ENCODE results near the gene BCAT1. TPM values are rescaled to one million over a fixed set of nuclear protein-coding genes. Genes with fewer than 3 reads are reported as not detected.
"Not testable (repeated sequence)": the region's sequence is repeated elsewhere in the genome, so short reads cannot be mapped to it uniquely, and the experiment has no call there.

Gene BCAT1
- total RNA-seq, 1 experiment from 2014 or later: 32.8 TPM

DNA sequence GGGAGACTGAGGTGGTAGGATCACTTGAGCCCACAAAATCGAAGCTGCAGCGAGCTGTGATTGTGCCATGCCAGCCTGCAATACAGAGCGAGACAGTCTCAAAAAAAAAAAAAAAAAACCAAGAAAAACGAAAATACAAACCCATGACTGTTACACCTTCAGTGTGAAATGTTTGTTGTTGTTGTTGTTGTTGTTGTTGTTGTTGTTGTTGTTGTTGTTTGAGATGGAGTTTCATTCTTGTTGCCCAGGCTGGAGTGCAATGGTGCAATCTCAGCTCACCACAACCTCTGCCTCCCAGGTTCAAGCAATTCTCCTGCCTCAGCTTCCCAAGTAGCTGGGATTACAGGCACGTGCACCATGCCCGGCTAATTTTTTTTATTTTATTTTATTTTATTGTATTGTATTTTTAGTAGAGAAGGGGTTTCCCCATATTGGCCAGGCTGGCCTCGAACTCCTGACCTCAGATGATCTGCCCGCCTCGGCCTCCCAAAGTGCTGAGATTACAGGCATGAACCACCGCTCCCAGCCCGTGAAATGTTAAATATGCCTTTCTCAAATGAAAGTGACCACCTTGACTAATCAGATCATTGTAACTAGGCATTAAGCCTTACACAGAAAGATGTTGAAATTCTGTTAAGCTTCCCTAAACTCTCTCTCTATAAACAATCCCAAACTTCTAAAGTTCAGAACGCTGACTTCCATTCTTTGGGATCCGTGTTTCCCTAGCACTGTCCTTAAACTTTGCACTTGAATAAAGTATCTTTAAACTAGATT lies 20.2 kb downstream of the BCAT1 start:
- DNase-seq (ENCODE audit: low spot score): not testable (repeated sequence)

DNA sequence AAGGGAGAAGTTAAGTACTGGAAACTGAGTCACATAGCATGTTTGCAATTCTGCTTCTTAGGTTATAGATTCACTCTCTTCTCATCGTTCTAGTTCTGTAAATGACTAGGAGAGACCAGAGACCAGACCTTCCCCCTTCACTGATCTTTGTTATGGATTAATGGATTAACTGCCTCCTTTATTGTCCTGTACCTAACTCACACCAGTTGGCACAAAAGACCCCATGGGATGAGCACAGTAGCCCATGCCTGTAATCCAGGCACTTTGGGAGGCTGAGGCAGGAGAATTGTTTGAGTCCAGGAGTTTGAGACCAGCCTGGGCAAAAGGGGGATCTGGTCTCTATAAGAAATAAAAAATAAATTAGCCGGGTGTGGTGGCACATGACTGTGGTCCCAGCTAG lies 20.8 kb downstream of the BCAT1 start:
- DNase-seq (ENCODE audit: low spot score): no peak

DNA sequence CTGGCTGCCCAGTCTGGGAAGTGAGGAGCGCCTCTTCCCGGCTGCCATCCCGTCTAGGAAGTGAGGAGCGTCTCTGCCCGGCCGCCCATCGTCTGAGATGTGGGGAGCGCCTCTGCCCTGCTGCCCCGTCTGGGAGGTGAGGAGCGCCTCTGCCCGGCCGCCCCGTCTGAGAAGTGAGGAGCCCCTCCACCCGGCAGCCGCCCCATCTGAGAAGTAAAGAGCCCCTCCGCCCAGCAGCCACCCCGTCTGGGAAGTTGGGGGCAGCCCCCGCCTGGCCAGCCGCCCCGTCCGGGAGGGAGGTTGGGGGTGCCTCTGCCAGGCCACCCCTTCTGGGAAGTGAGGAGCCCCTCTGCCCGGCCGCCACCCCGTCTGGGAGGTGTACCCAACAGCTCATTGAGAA lies 22.8 kb downstream of the BCAT1 start:
- DNase-seq (ENCODE audit: low spot score): not testable (repeated sequence)

DNA sequence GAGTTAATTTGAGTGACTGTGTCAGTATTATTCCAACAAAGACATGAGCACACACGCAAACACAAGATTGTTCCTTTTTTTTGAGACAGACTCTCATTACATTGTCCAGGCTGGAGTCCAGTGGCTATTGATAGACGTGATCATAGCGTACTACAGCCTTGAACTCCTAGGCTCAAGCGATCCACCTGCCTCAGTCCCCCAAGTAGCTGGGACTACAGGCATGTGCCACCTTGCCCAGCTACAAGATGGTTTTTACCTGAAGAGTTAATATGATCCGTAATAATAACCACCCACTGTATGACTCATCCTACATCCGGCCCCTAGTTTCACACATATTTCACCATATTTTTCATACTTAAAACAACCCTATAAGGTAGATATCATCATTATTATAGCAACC lies 26.8 kb downstream of the BCAT1 start:
- DNase-seq (ENCODE audit: low spot score): no peak

DNA sequence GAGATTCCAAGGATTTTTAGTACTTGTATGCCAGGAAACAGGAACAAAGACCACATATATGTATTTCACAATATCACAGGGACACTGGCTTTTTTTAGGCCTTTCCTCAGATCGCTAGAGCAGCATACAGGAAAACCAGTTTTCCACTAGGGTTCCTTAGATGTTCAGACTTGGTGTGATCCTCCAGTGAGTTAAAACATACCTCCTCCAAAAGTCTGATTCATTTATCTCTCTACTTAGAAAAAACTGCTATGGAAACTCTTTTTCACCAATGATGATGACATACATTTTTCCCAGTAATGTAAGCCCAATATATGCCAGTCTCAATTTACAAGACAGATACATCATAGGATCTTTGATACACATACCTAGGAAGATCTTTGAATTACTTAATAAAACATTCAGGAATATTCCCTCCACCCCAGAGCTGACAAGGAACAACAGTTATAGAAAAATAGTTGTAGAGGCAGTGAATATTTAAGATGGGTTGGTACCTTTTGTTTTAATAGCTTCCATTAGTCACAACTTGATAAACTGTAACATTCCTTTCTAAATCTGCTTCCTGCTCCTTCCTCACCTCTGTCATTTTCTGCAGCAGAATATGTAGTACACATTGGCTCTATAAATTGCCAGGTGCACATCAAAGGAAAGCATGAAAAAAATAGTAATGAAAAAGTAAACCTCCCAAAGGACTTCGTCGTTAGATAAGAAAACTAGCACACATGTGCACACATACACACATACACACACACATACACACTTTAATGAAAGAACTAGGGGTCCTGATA lies 27.5 kb downstream of the BCAT1 start:
- DNase-seq (ENCODE audit: low spot score): no peak

DNA sequence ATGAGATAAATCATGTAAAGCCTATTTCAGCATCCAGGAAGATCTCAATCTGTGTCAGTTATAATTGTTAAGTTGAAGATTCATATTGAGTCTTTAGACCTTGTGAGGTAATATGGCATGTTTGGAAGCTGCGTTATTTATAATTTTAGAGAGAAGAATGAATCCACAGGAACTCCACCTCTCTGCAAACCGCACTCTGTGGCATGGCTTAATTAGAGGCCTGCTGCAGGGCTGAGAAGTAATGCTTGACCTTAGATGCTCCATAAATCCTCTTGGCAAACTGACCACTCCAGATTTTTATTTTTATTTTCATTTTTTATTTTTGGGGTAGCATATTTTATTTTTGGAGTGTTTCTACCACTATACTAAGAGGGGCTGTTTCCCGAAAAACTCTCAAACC lies 28.8 kb downstream of the BCAT1 start:
- DNase-seq (ENCODE audit: low spot score): no peak

DNA sequence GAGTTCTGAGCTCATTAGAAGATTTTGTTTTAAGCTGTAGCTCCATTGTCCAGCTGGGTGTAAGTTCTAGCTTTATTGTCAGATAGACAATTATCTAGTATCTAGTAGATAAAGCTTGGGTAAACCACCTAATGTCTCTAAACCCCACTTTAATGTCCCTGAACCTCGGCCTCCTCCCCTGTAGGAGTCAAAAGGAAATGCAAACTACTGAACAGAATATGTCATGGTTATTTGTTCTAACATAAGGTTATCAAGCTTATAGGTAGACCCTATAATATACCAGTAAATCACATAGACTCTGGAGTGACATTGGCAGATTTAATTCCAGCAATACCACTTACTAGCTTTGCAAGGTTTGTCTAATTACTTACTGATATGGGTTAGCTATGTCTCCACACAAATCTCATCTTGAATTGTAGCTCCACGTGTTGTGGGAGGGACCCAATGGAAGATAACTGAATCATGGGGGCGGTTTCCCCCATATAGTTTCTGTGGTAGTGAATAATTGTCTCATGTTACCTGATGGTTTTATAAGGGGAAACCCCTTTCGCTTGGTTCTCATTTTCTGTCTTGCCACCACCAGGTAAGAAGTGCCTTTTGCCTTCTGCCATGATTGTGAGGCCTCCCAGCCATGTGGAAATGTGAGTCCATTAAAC lies 29.4 kb downstream of the BCAT1 start:
- no peak for DNase-seq (ENCODE audit: low spot score)

DNA sequence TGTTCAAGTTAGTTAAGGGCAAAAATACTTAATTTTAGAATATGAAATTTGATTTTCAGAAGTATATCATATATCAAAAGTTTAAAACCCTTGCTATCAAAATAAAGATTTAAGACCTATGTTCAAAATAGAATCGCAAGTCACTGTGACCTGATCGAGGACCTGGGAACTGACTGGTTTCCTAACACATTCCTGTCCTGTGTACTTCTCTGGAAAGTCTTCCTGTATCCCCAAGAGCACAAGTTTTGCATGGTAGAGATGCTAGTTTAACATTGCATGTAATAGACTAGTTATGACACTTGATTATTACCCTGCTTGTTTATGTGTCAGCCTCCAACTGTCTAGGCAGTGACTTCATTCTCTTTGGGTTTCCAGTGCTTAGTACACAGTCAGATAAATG lies 30.3 kb downstream of the BCAT1 start:
- DNase-seq (ENCODE audit: low spot score): no peak

DNA sequence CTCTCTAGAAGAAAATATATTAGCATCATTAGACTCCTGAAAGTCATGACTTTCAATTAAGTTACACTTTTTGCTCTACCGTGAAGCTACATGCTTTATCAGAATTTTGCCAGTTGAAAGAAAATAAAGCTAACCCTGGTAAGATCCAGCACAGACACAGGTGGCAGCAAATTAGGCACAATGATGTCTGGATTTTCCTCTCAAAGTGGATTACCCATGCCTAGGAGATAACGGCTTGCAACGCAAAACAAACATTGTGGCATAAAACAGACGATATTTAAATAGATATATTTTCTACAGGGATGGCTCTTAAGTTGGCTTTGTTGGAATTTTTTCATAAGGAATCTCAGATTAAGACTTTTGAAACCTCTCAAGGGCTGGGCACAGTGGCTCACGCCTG lies 33.4 kb downstream of the BCAT1 start:
- no peak for DNase-seq (ENCODE audit: low spot score)

DNA sequence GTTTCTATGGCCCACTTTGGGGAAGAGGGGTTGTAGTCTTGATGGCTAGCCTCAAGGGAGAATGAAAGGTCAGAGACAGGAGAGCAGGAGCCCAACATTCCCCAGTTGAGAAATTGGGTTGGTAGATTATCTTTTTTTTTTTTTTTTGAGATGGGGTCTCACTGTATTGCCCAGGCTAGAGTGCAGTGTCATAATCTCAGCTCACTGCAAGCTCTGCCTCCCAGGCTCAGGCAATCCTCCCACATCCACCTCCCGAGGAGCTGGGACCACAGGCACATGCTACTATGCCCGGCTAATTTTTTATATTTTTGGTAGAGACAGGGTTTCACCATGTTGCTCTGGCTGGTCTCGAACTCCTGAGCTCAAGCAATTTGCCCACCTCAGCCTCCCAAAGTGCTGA lies 34.9 kb downstream of the BCAT1 start:
- DNase-seq (ENCODE audit: low spot score): no peak

DNA sequence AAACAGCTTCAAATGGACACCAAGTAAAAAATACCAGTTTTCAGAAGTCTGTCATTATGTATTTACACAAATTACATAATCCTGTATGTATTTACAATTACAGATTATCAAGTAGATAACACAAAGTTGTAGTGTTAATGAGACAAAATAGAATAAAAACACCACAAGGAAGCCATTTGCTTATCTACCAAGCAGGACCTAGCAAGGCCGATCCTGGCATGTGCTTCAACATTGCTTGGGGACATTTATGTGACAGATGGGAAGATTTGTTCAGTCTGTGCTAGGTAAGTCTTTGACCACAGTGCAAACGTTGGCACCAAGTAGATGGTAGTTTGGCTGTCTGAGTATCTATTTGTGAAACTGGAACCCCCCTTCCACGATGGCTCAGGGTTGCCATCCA lies 35.8 kb downstream of the BCAT1 start:
- no peak for DNase-seq (ENCODE audit: low spot score)

DNA sequence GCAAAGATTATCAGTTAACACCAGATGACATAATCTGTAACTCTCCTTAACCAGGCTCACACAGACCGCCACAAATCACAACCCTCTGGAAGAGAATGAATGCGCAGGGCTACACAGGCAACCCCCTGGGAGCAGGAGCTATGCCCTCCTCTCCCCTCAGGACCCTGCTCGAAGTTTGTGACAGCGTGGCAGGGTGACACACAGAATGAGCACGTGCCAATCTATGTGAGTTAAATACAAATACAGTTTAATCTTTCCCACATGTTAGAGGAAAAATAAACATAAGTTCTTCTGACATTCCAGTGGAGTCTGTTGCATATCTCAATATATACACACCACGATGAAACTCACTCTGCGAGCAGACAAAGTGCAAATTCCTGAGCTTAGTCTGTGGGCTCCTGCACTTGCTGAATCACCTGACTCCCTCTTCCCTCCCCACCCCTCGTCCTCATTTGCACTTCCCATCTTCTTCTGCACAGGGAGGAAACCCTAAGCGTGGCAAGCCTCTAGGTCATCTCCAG lies 37.6 kb downstream of the BCAT1 start:
- DNase-seq (ENCODE audit: low spot score): peak; percentile 37

DNA sequence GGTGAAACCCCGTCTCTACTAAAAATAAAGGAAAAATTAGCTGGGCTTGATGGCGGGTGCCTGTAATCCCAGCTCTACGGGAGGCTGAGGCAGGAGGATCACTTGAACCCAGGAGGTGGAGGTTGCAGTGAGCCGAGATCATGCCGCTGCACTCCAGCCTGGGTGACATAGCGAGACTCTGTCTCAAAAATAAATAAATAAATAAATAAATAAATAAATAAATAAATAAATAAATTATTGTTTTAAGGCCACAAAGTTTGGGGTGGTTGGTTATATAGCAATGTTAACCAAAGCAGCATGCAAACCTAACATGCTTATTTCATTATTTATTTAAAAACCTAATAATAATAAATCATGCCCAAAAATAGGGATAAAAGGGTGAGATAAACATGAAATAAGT lies 38.7 kb downstream of the BCAT1 start:
- DNase-seq (ENCODE audit: low spot score): not testable (repeated sequence)

DNA sequence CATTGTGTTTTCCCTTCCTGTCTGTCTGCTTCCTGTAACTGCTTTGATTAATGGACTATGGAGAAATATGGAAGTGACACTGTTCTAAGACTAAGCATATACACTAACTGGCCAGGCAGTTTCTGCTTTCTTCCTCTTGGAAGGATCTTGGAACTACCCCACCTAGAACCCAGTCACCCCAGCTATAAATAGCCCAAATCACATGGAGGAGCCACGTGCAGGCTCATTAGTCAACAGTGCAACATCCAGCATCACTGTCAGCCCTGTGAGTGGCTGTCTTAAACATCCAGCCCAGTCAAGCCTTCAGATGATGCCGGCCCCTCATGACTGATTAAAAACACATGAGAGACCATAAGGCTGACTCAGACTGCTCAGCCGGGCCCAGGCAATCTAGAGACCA lies 39.2 kb downstream of the BCAT1 start:
- peak; percentile 67 for DNase-seq (ENCODE audit: low spot score)

DNA sequence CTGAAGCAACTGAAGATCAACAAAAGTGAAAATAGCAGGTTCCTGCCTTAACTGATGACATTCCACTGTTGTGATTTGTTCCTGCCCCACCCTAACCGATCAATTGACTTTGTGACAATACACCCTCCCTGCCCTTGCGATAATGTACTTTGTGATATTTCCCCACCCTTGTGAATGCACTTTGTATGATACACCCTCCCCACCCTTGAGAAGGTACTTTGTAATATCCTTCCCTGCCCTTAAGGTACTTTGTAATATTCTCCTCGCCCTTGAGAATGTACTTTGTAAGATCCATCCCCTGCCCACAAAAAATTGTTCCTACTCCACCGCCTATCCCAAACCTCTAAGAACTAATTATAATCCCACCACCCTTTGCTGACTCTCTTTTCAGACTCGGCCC lies 41.4 kb downstream of the BCAT1 start:
- DNase-seq (ENCODE audit: low spot score): no peak

DNA sequence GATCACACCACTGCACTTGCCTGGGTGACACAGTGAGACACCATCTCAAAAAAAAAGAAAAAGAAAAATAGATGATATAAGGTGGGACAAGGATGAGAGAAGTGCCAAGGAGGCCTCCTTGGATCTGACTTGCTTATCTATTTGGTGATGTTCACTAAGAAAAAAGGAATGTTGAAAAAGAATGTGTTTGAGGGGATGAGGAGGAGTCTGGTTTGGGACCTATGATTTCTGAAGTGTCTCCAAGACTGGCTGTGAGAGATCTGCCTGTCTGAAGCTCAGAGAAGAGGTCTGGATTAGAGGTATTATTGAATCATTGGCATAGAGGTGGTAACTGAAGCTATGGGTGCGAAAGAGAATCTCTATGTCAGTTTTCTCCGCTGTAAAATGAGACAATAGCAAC lies 42.8 kb downstream of the BCAT1 start:
- no peak for DNase-seq (ENCODE audit: low spot score)

DNA sequence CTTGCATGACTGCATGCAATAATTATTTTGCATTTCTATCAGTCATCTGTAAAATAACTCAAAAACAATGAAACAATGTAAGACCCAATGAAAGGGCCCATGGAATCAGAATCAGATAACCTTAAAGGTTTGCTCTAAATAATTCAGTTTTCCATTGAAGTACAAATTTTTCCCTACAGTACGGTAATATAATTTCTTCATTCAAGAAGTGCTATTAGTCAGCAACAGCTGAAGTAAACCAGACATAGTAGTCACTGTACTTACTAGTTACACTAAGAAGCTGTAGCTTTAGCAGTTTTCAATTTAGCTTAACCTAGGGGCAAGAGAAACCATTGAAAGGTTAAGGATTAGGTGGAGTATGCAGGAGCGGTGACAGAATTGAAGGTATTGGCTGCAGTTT lies 43.5 kb downstream of the BCAT1 start:
- DNase-seq (ENCODE audit: low spot score): no peak

DNA sequence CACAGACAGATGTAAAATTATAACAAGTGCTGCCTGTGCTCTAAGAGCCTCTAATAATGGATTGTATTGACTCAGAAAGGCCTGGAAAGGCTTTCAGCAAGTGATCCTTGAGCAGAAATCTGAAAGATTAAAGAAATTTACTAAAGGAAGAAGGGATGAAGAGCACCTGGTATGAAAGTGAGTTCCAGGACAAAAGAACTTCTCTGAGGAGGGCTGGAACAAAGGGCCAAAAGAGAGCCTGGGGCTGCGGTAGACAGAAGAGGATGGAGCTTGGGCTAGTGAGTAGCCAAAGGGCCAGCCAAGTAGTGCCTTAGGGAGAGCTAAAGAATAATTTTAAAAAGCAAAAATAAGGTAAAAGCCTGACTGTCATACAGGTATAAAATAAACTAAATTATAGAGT lies 44.0 kb downstream of the BCAT1 start:
- DNase-seq (ENCODE audit: low spot score): no peak

DNA sequence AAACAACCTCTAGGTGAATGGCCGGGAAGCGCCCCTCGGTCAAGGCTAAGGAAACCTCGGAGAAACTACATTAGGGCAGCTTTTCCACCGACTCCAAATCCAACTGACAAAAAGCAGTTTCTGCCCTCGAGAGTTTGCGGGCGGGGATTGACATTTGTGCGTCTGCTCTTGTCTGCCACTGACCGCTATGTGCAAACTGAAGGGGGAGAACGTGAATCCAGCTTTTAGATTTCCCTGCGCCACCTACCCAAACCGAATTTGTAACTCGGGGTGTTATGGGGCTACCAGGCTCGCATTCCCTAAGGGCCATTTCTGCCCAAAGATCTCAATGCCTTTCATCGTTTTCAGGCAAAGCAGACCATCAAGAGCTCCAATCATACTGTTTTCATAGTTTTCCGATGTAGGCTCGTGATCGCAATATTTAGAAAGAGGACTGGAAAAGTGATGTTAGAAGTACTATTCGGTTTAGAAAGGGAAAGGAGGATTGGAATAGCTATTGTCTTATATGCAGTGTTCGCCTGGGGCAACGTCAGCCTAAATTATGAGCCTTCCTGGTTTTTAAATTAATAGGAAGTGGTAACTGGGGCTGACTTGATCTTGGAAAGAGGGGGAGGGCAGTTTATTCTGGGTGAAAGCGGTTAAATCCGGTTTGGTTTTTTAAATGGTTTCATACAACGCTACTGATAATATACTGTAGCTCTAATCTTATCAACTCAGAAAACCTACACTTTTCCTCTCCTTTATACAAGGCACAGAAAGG lies 45.4 kb downstream of the BCAT1 start:
- no peak for DNase-seq (ENCODE audit: low spot score)

DNA sequence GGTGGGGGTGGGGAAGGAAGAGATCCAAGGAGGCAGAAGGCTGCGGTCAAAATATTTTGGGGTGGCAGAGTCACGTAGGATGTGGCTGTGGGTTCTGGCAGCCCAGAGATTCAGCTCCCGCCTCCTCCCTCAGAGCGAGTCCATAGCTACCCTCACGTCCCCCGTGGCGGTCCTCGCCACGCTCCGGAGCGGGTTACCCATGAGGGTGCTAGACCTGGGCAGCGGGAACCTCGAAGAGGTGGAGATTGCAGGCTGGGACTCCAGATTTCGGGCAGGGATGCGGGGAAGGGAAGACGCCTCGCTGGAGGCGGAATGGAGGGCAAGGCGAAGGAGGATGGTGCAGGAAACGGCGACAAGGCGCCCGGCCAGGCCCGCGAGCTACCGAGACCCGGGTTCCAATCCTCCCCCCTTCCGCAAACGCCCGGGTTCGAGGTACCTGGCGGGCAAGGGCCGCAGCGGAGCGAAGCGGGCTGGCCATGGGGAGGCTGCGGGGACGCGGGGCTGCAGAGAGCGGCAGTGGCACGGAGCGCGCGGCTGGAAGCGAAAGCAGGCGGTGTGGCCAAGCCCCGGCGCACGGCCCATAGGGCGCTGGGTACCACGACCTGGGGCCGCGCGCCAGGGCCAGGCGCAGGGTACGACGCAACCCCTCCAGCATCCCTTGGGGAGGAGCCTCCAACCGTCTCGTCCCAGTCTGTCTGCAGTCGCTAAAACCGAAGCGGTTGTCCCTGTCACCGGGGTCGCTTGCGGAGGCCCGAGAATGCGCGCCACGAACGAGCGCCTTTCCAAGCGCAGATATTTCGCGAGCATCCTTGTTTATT lies 46.2 kb downstream of the BCAT1 start:
- no peak for DNase-seq (ENCODE audit: low spot score)
